SU-DHL-6 (cell line): ENCODE measurements around the gene SLC11A1.

Experiments
- H2AFZ ChIP-seq: fragments of 200-600 bp; sonication (generic); 2 replicates; pipeline ENCODE4 v1.6.1; 2014; ENCODE audit warnings: low read depth, mild to moderate bottlenecking, moderate library complexity, mixed read lengths, antibody characterized with exemption, low read length; ENCODE audit not compliant: severe bottlenecking
- H3F3A ChIP-seq: fragments of 200-600 bp; shearing (Covaris generic); 2 replicates; pipeline ENCODE4 v1.6.0; 2016; ENCODE audit warnings: antibody characterized with exemption, mild to moderate bottlenecking; ENCODE audit not compliant: insufficient read depth
- H3K27ac ChIP-seq: fragments of 200-600 bp; sonication (generic); 2 replicates; pipeline ENCODE4 v1.5.1; 2016; ENCODE audit warnings: low read depth, mild to moderate bottlenecking, low read length, moderate library complexity, mixed read lengths
- H3K27me3 ChIP-seq: fragments of 200-600 bp; sonication (generic), shearing (Covaris generic); 2 replicates; pipeline ENCODE4 v1.6.0; 2014; ENCODE audit warnings: mild to moderate bottlenecking, low read length
- H3K36me3 ChIP-seq: fragments of 200-600 bp; sonication (generic); 2 replicates; pipeline ENCODE4 v1.6.1; 2014; ENCODE audit warnings: mild to moderate bottlenecking, low read length, mixed read lengths
- H3K4me2 ChIP-seq: fragments of 300-600, 200-600 bp; shearing (Covaris generic), sonication (generic); 2 replicates; pipeline ENCODE4 v1.6.0; 2014; ENCODE audit warnings: low read length, low read depth, mild to moderate bottlenecking; ENCODE audit not compliant: poor library complexity, severe bottlenecking
- H3K4me3 ChIP-seq: fragments of 200-600 bp; sonication (generic); 2 replicates; pipeline ENCODE4 v1.5.1; 2014; ENCODE audit warnings: antibody characterized with exemption, low read length, mild to moderate bottlenecking, mixed read lengths; ENCODE audit not compliant: insufficient read depth, poor library complexity, severe bottlenecking
- H3K79me2 ChIP-seq: fragments of 200-600 bp; sonication (generic); 2 replicates; pipeline ENCODE4 v1.6.1; 2014; ENCODE audit warnings: mild to moderate bottlenecking, low read length, moderate library complexity; ENCODE audit not compliant: insufficient read depth
- H3K9ac ChIP-seq: fragments of 200-600 bp; sonication (generic); 2 replicates; pipeline ENCODE4 v1.7.0; 2014; ENCODE audit warnings: mild to moderate bottlenecking, low read length
- H3K9me2 ChIP-seq: fragments of 200-600 bp; sonication (generic); replicated peaks from 2 replicates; pipeline ENCODE4 v1.6.1; 2014; ENCODE audit warnings: low read length; ENCODE audit not compliant: insufficient read depth
- H3K9me3 ChIP-seq: fragments of 200-600 bp; sonication (generic); 2 replicates; pipeline ENCODE4 v1.6.1; 2014; ENCODE audit warnings: low read length, mixed read lengths; ENCODE audit not compliant: insufficient read depth
- H4K20me1 ChIP-seq: fragments of 200-600 bp; sonication (generic); 2 replicates; pipeline ENCODE4 v1.6.1; 2014; ENCODE audit warnings: low read depth, mild to moderate bottlenecking, antibody characterized with exemption, low read length, moderate library complexity, mixed read lengths
- CTCF ChIP-seq: fragments of 200-600 bp; sonication (generic); IDR thresholded peaks from one replicate; pipeline ENCODE4 v1.5.1; 2017; ENCODE audit warnings: antibody characterized with exemption, mild to moderate bottlenecking, low read length, moderate library complexity; ENCODE audit not compliant: insufficient read depth, poor library complexity, severe bottlenecking
- EZH2phosphoT487 ChIP-seq: fragments of 200-600 bp; sonication (generic), shearing (Covaris generic); conservative IDR thresholded peaks from 2 replicates; pipeline ENCODE4 v1.6.1; 2018; ENCODE audit warnings: mild to moderate bottlenecking, antibody characterized with exemption, low read length, moderate library complexity, mixed read lengths

The SLC11A1 gene

GRCh38 chr2:218371983-218372350 is 10.1 kb upstream of the SLC11A1 start:
- Histone ChIP-seq H3K27me3 (no peaks in the 10 kb centered on the region), H3K4me2 (no peak overlapping the region), H3K4me3 (no peak overlapping the region), H3K79me2 (no peaks in the 10 kb centered on the region), H3F3A (no peaks in the 10 kb centered on the region), H3K9ac (no peak overlapping the region), H3K9me2 (no peaks in the 10 kb centered on the region), H2AFZ (no peak overlapping the region), H3K27ac (no peak overlapping the region), H3K36me3 (no peaks in the 10 kb centered on the region), H4K20me1 (no peaks in the 10 kb centered on the region), H3K9me3 (no peaks in the 10 kb centered on the region)
- no peak for TF ChIP-seq EZH2phosphoT487
- no peak for TF ChIP-seq CTCF

GRCh38 chr2:218374795-218375194 is 7.3 kb upstream of the SLC11A1 start:
- no peaks in the 10 kb centered on the region for H3F3A ChIP-seq
- H3K36me3 ChIP-seq = no peaks in the 10 kb centered on the region
- H3K27ac ChIP-seq = no peak overlapping the region
- no peaks in the 10 kb centered on the region for H3K9me3 ChIP-seq
- H3K9ac ChIP-seq = no peak overlapping the region
- no peak overlapping the region for H2AFZ ChIP-seq
- H3K4me2 ChIP-seq = no peak overlapping the region
- no peaks in the 10 kb centered on the region for H4K20me1 ChIP-seq
- H3K9me2 ChIP-seq = no peaks in the 10 kb centered on the region
- H3K79me2 ChIP-seq = no peaks in the 10 kb centered on the region
- H3K27me3 ChIP-seq = no peaks in the 10 kb centered on the region
- no peak overlapping the region for H3K4me3 ChIP-seq
- TF ChIP-seq CTCF (no peak), EZH2phosphoT487 (no peak)

GRCh38 chr2:218375212-218375611 is 6.9 kb upstream of the SLC11A1 start:
- Histone ChIP-seq H4K20me1 (no peaks in the 10 kb centered on the region), H3K9ac (no peak overlapping the region), H3K9me2 (no peaks in the 10 kb centered on the region), H3K27ac (no peak overlapping the region), H3K4me3 (no peak overlapping the region), H2AFZ (no peak overlapping the region), H3K36me3 (no peaks in the 10 kb centered on the region), H3F3A (no peaks in the 10 kb centered on the region), H3K9me3 (no peaks in the 10 kb centered on the region), H3K4me2 (no peak overlapping the region), H3K27me3 (no peaks in the 10 kb centered on the region), H3K79me2 (no peaks in the 10 kb centered on the region)
- TF ChIP-seq CTCF = no peak
- TF ChIP-seq EZH2phosphoT487 = no peak

- H3K9ac ChIP-seq = no peak overlapping the region
- no peak overlapping the region for H3K4me3 ChIP-seq
- H4K20me1 ChIP-seq = no peaks in the 10 kb centered on the region
- no peaks in the 10 kb centered on the region for H3F3A ChIP-seq
- no peaks in the 10 kb centered on the region for H3K9me2 ChIP-seq
- H3K79me2 ChIP-seq = no peaks in the 10 kb centered on the region
- no peak overlapping the region for H3K27ac ChIP-seq
- TF ChIP-seq EZH2phosphoT487 (no peak), CTCF (no peak)
- no peaks in the 10 kb centered on the region for H3K36me3 ChIP-seq
- H3K9me3 ChIP-seq = no peaks in the 10 kb centered on the region
- no peak overlapping the region for H2AFZ ChIP-seq
- no peak overlapping the region for H3K4me2 ChIP-seq
- H3K27me3 ChIP-seq = no peaks in the 10 kb centered on the region
Observed at GRCh38 chr2:218378053-218378452, 4.0 kb upstream of the SLC11A1 start.
